ENCODE data around the gene SLC22A5.
"Not testable (repeated sequence)": the region's sequence is repeated elsewhere in the genome, so short reads cannot be mapped to it uniquely, and the experiment has no call there.

SLC22A5 gene

GRCh38 chr5:132389051-132389331 lies 19.5 kb downstream of the SLC22A5 start:
- no peak for DNase-seq

GRCh38 chr5:132389585-132390286 lies 20.2 kb downstream of the SLC22A5 start:
- no peak for DNase-seq

GRCh38 chr5:132391247-132391646 lies 21.7 kb downstream of the SLC22A5 start:
- DNase-seq = no peak

GRCh38 chr5:132391870-132392269 lies 22.4 kb downstream of the SLC22A5 start:
- no peak for DNase-seq

- DNase-seq = no peak
Observed at GRCh38 chr5:132392411-132392810, 22.9 kb downstream of the SLC22A5 start.

- DNase-seq = no peak
Observed at GRCh38 chr5:132392978-132393825, 23.7 kb downstream of the SLC22A5 start.

GRCh38 chr5:132394667-132395259 lies 25.3 kb downstream of the SLC22A5 start:
- DNase-seq = no peak

- no peak for DNase-seq
Observed at GRCh38 chr5:132396589-132397031, 27.1 kb downstream of the SLC22A5 start.

- no peak for DNase-seq
Observed at GRCh38 chr5:132397224-132397623, 27.7 kb downstream of the SLC22A5 start.

- DNase-seq = not testable (repeated sequence)
Observed at GRCh38 chr5:132397936-132398675, 28.6 kb downstream of the SLC22A5 start.

- not testable (repeated sequence) for DNase-seq
Observed at GRCh38 chr5:132404041-132404440, 34.5 kb downstream of the SLC22A5 start.

GRCh38 chr5:132405646-132406045 lies 36.1 kb downstream of the SLC22A5 start:
- no peak for DNase-seq

GRCh38 chr5:132406144-132406783 lies 36.8 kb downstream of the SLC22A5 start:
- DNase-seq = no peak

GRCh38 chr5:132407970-132408369 lies 38.5 kb downstream of the SLC22A5 start:
- no peak for DNase-seq

- DNase-seq = no peak
Observed at GRCh38 chr5:132408456-132408855, 38.9 kb downstream of the SLC22A5 start.

- DNase-seq = no peak
Observed at GRCh38 chr5:132408965-132409364, 39.5 kb downstream of the SLC22A5 start.

GRCh38 chr5:132410451-132411303 lies 41.2 kb downstream of the SLC22A5 start:
- DNase-seq = peak; percentile 21 to 45

- no peak for DNase-seq
Observed at GRCh38 chr5:132411304-132412013, 41.9 kb downstream of the SLC22A5 start.

- DNase-seq = no peak
Observed at GRCh38 chr5:132413567-132413966, 44.1 kb downstream of the SLC22A5 start.

GRCh38 chr5:132414634-132415378 lies 45.3 kb downstream of the SLC22A5 start:
- no peak for DNase-seq

Measured in NCI-H1930 (cell line).